Measurements from ENCODE around the gene C14orf132. TPM values are rescaled to one million over a fixed set of nuclear protein-coding genes. Genes with fewer than 3 reads are reported as not detected.

The C14orf132 gene
- total and polyA plus RNA-seq, 2 of the 4 experiments (the other 2 are of a cell fraction) = 6.3 to 13.5 TPM

DNA sequence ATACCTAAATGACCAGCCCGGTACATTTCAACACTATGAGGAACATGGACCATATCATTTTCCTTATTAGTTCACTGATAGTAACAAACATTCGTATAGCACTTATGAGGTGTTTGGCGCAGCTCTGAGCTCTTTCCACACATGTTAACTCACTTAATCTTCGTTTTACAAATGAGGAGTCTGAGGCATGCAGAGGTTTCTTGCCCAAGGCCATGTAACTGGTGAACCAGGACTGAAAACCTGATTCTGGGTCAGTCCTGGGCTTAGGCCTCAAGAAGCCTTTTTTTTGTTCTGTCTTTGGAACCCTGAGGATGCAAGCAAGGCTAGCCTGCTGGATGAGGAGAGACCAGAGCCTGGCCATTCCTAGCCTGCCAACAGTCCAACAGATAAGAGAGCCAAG, 55.0 kb downstream of the C14orf132 start:
- H3K4ac ChIP-seq (ENCODE audit: low read depth, low read length) = no peak overlapping the region
- in situ Hi-C loops (cut with MboI; ENCODE audit: low sequenced_read_pairs) (loop anchor here (10.0 kb wide), 1 partner anchor 549 kb away; no protein-coding TSS in a partner anchor), dilution Hi-C loops (cut with HindIII; ENCODE audit: low sequenced_read_pairs, unreplicated experiment) (no loop called here), intact Hi-C loops (cut with micrococcal nuclease) (loop anchor here (5.0 kb wide), 1 partner anchor 42 kb away; no protein-coding TSS in a partner anchor)
- H3K4me3 ChIP-seq (ENCODE audit: insufficient read depth, low read depth, low read length) = no peak overlapping the region
- H3K9me3 ChIP-seq (ENCODE audit: control insufficient read depth, insufficient read depth, low read length) = no peaks in the 10 kb centered on the region
- no peak overlapping the region for H3K14ac ChIP-seq (replicated peaks; ENCODE audit: low read depth, low read length)
- H2BK15ac ChIP-seq (ENCODE audit: low read depth, low read length) = no peak overlapping the region
- no peak overlapping the region for H4K8ac ChIP-seq (ENCODE audit: low read depth in 2 of 2, low read length in 2 of 2)
- DNase-seq (no peak), ATAC-seq (ENCODE audit: low read depth) (no peak)
- H3K9ac ChIP-seq (ENCODE audit: low read depth, low read length) = no peak overlapping the region
- no peak for TF ChIP-seq CTCF (conservative IDR thresholded peaks at IDR 0.05; ENCODE audit: low read depth, low read length)
- TF ChIP-seq, protein P1, sequence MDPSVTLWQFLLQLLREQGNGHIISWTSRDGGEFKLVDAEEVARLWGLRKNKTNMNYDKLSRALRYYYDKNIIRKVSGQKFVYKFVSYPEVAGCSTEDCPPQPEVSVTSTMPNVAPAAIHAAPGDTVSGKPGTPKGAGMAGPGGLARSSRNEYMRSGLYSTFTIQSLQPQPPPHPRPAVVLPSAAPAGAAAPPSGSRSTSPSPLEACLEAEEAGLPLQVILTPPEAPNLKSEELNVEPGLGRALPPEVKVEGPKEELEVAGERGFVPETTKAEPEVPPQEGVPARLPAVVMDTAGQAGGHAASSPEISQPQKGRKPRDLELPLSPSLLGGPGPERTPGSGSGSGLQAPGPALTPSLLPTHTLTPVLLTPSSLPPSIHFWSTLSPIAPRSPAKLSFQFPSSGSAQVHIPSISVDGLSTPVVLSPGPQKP (IDR thresholded peaks at IDR 0.05; ENCODE audit: borderline replicate concordance, low read depth, low read length) = no peak
- no peak for TF ChIP-seq MXI1 (IDR thresholded peaks at IDR 0.05; ENCODE audit: borderline replicate concordance, low read depth, low read length)
- H3K27me3 ChIP-seq (ENCODE audit: control insufficient read depth, insufficient read depth, low read length) = no peaks in the 10 kb centered on the region
- H3K9me1 ChIP-seq (ENCODE audit: insufficient read depth, low read length) = peaks cover 10% of the 10 kb centered on the region
- H3K36me3 ChIP-seq (ENCODE audit: control insufficient read depth, insufficient read depth, low read length) = peaks cover 4% of the 10 kb centered on the region; the same call in 1 of the 2 replicates
- no peak overlapping the region for H3K18ac ChIP-seq (ENCODE audit: low read depth, low read length)
- H3K4me1 ChIP-seq (ENCODE audit: control insufficient read depth, insufficient read depth, low read length) = peaks cover 16% of the 10 kb centered on the region
- no peak overlapping the region for H3K27ac ChIP-seq (ENCODE audit: insufficient read depth, low read length)
- POLR2A ChIA-PET (ENCODE audit: unreplicated experiment) = no interaction called here
- H2AFZ ChIP-seq (replicated peaks; ENCODE audit: low read length, poor library complexity) = no peak overlapping the region
- H3K23ac ChIP-seq (ENCODE audit: low read depth, low read length) = no peak overlapping the region
- H2BK5ac ChIP-seq (ENCODE audit: low read depth, low read length, poor library complexity, severe bottlenecking) = no peak overlapping the region
- H4K91ac ChIP-seq (ENCODE audit: insufficient read depth, low read depth, low read length) = no peak overlapping the region
- no peak overlapping the region for H3K56ac ChIP-seq (ENCODE audit: extremely low read depth, insufficient read depth, low read length)
- 100% methylated on average over 1 of the region's 4 CpGs; no CpG with 5 or more reads in 1 of the 2 experiments for WGBS, 2 experiments (ENCODE audit: extremely low coverage in 2 of 2, insufficient read length in 1 of 2)
- H2AK5ac ChIP-seq (ENCODE audit: low read depth, low read length) = no peak overlapping the region; the same call in 1 of the 2 replicates
- H2BK120ac ChIP-seq (ENCODE audit: low read depth, low read length) = no peak overlapping the region
- H2BK20ac ChIP-seq (ENCODE audit: low read depth, low read length) = peak overlapping the region; percentile 8; the same call in 1 of the 2 replicates
- CTCF ChIA-PET = interaction anchor here (1.0 kb wide), 1 partner anchor 11 kb away, joined by 3 read pairs; no protein-coding TSS in a partner anchor
- no peaks in the 10 kb centered on the region for H3K79me1 ChIP-seq (ENCODE audit: low read depth in 1 of 2, low read length in 2 of 2)
- no peak overlapping the region for H4K5ac ChIP-seq (ENCODE audit: low read depth, low read length)
- no peaks in the 10 kb centered on the region for H4K20me1 ChIP-seq (ENCODE audit: insufficient read depth, low read length)
- H2AK9ac ChIP-seq (replicated peaks; ENCODE audit: low read depth, low read length, poor library complexity) = no peak overlapping the region
- BruUV-seq (replicated peaks) = no TSS peak
- H3K4me2 ChIP-seq (ENCODE audit: low read depth, low read length) = no peak overlapping the region
